Keratinocyte (primary cell): Measurements from ENCODE around the gene STOML3.

Source experiments
- EZH2 ChIP-seq: IDR thresholded peaks from one replicate; pipeline ENCODE4 v1.6.1; 2012; ENCODE audit warnings: inconsistent platforms, mild to moderate bottlenecking, low read length, moderate library complexity
- TF ChIP-seq, protein P1 (sequence below), 3 experiments: IDR thresholded peaks in 1 of 3; conservative IDR thresholded peaks in 1 of 3; optimal IDR thresholded peaks in 1 of 3; 2 replicates in 2 of 3; 3 replicates in 1 of 3; pipeline versions ENCODE3 to v1.5.1; 2011; ENCODE audit warnings: low read length in 3 of 3, mild to moderate bottlenecking in 3 of 3, moderate library complexity in 2 of 3, control low read depth in 1 of 3, inconsistent platforms in 1 of 3; ENCODE audit not compliant: insufficient read depth in 2 of 3; ENCODE audit errors: extremely low read depth in 1 of 3

DNA sequence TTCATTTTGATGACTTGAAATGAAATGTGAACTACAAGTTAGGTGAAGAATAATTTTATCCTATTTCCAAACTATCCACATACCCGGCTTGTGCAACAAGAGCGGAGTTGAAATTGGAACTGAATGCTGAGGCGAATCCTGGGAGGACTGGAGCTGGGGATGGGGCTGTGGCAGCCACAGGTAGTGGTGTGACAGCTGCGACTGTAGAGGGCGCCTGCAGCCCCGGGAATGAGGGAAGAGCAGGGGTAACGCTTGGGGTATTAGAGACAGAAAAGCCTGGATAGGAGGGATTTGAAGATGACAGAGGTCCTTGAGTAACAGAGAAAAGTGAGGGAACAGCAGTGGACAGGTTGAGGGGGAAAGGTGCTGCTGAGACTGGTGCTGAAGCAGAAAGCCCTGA lies 22.0 kb upstream of the STOML3 start:
- TF ChIP-seq, protein P1, sequence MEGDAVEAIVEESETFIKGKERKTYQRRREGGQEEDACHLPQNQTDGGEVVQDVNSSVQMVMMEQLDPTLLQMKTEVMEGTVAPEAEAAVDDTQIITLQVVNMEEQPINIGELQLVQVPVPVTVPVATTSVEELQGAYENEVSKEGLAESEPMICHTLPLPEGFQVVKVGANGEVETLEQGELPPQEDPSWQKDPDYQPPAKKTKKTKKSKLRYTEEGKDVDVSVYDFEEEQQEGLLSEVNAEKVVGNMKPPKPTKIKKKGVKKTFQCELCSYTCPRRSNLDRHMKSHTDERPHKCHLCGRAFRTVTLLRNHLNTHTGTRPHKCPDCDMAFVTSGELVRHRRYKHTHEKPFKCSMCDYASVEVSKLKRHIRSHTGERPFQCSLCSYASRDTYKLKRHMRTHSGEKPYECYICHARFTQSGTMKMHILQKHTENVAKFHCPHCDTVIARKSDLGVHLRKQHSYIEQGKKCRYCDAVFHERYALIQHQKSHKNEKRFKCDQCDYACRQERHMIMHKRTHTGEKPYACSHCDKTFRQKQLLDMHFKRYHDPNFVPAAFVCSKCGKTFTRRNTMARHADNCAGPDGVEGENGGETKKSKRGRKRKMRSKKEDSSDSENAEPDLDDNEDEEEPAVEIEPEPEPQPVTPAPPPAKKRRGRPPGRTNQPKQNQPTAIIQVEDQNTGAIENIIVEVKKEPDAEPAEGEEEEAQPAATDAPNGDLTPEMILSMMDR (optimal IDR thresholded peaks at IDR 0.05 in 1 of 3, IDR thresholded peaks at IDR 0.05 in 1 of 3, conservative IDR thresholded peaks at IDR 0.05 in 1 of 3; ENCODE audit: extremely low read depth in 1 of 3, insufficient read depth in 2 of 3, low read length in 3 of 3), result peak in 2 of 3 experiments; percentile 14 to 44
- TF ChIP-seq EZH2, result no peak
